IPS-15b (cell line): ENCODE results near the gene LRRC4C.
"Not testable (repeated sequence)": the region's sequence is repeated elsewhere in the genome, so short reads cannot be mapped to it uniquely, and the experiment has no call there.

Experiments
- H3K27me3 ChIP-seq: one replicate; pipeline ENCODE4 v1.6.1; 2013; ENCODE audit warnings: low read length; ENCODE audit not compliant: control insufficient read depth, insufficient read depth
- H3K36me3 ChIP-seq: one replicate; pipeline ENCODE4 v1.6.1; 2013; ENCODE audit warnings: low read length; ENCODE audit not compliant: control insufficient read depth, insufficient read depth
- H3K4me1 ChIP-seq: one replicate; pipeline ENCODE4 v1.6.1; 2013; ENCODE audit warnings: mild to moderate bottlenecking, low read length; ENCODE audit not compliant: control insufficient read depth, insufficient read depth
- H3K4me3 ChIP-seq: one replicate; pipeline ENCODE4 v1.5.1; 2013; ENCODE audit warnings: low read depth, low read length
- H3K9ac ChIP-seq: one replicate; pipeline ENCODE4 v1.6.1; 2013; ENCODE audit warnings: low read depth, mild to moderate bottlenecking, low read length
- H3K9me3 ChIP-seq: one replicate; pipeline ENCODE4 v1.6.1; 2013; ENCODE audit warnings: mild to moderate bottlenecking, low read length; ENCODE audit not compliant: control insufficient read depth, insufficient read depth

Gene LRRC4C

GRCh38 chr11:40186437-40187263, 1272.8 kb downstream of the LRRC4C start:
- no peak overlapping the region for H3K9ac ChIP-seq
- H3K4me3 ChIP-seq, result no peak overlapping the region
- no peaks in the 10 kb centered on the region for H3K4me1 ChIP-seq
- H3K27me3 ChIP-seq, result no peaks in the 10 kb centered on the region
- no peaks in the 10 kb centered on the region for H3K36me3 ChIP-seq
- H3K9me3 ChIP-seq, result no peaks in the 10 kb centered on the region

GRCh38 chr11:40185793-40186192, 1273.7 kb downstream of the LRRC4C start:
- no peak overlapping the region for H3K4me3 ChIP-seq
- no peaks in the 10 kb centered on the region for H3K4me1 ChIP-seq
- H3K36me3 ChIP-seq, result no peaks in the 10 kb centered on the region
- H3K9me3 ChIP-seq, result no peaks in the 10 kb centered on the region
- H3K27me3 ChIP-seq, result no peaks in the 10 kb centered on the region
- no peak overlapping the region for H3K9ac ChIP-seq

- H3K27me3 ChIP-seq, result no peaks in the 10 kb centered on the region
- no peak overlapping the region for H3K9ac ChIP-seq
- H3K9me3 ChIP-seq, result no peaks in the 10 kb centered on the region
Measured at GRCh38 chr11:40183073-40184064, 1276.1 kb downstream of the LRRC4C start.

GRCh38 chr11:40179541-40179940, 1279.9 kb downstream of the LRRC4C start:
- no peaks in the 10 kb centered on the region for H3K9me3 ChIP-seq

More at GRCh38 chr11:40183073-40184064, 1276.1 kb downstream of the LRRC4C start:
- H3K4me3 ChIP-seq, result no peak overlapping the region
- no peaks in the 10 kb centered on the region for H3K4me1 ChIP-seq
- H3K36me3 ChIP-seq, result no peaks in the 10 kb centered on the region

GRCh38 chr11:40178470-40178869, 1281.0 kb downstream of the LRRC4C start:
- Histone ChIP-seq H3K9me3 (no peaks in the 10 kb centered on the region), H3K4me3 (no peak overlapping the region), H3K36me3 (no peaks in the 10 kb centered on the region), H3K4me1 (no peaks in the 10 kb centered on the region), H3K27me3 (no peaks in the 10 kb centered on the region), H3K9ac (no peak overlapping the region)

More at GRCh38 chr11:40179541-40179940, 1279.9 kb downstream of the LRRC4C start:
- Histone ChIP-seq H3K9ac (no peak overlapping the region), H3K4me1 (no peaks in the 10 kb centered on the region), H3K36me3 (no peaks in the 10 kb centered on the region), H3K4me3 (no peak overlapping the region), H3K27me3 (no peaks in the 10 kb centered on the region)

GRCh38 chr11:40175980-40176379, 1283.5 kb downstream of the LRRC4C start:
- Histone ChIP-seq H3K9me3 (no peaks in the 10 kb centered on the region), H3K4me3 (no peak overlapping the region), H3K9ac (no peak overlapping the region), H3K36me3 (no peaks in the 10 kb centered on the region), H3K27me3 (no peaks in the 10 kb centered on the region), H3K4me1 (no peaks in the 10 kb centered on the region)

- no peaks in the 10 kb centered on the region for H3K36me3 ChIP-seq
- no peak overlapping the region for H3K4me3 ChIP-seq
- no peak overlapping the region for H3K9ac ChIP-seq
- no peaks in the 10 kb centered on the region for H3K9me3 ChIP-seq
- no peaks in the 10 kb centered on the region for H3K27me3 ChIP-seq
- H3K4me1 ChIP-seq, result peaks cover 5% of the 10 kb centered on the region
Measured at GRCh38 chr11:40170078-40170477, 1289.4 kb downstream of the LRRC4C start.

- Histone ChIP-seq H3K4me3 (no peak overlapping the region), H3K4me1 (peaks cover 5% of the 10 kb centered on the region), H3K36me3 (no peaks in the 10 kb centered on the region), H3K9me3 (no peaks in the 10 kb centered on the region), H3K9ac (no peak overlapping the region), H3K27me3 (no peaks in the 10 kb centered on the region)
Measured at GRCh38 chr11:40168414-40168813, 1291.0 kb downstream of the LRRC4C start.

GRCh38 chr11:40167805-40168204, 1291.6 kb downstream of the LRRC4C start:
- not testable (repeated sequence) for H3K27me3 ChIP-seq, H3K9me3 ChIP-seq, H3K4me1 ChIP-seq, H3K4me3 ChIP-seq, H3K36me3 ChIP-seq, H3K9ac ChIP-seq

- no peaks in the 10 kb centered on the region for H3K36me3 ChIP-seq
- no peaks in the 10 kb centered on the region for H3K9me3 ChIP-seq
- H3K27me3 ChIP-seq, result no peaks in the 10 kb centered on the region
- peaks cover 5% of the 10 kb centered on the region for H3K4me1 ChIP-seq
- no peak overlapping the region for H3K4me3 ChIP-seq
- H3K9ac ChIP-seq, result no peak overlapping the region
Measured at GRCh38 chr11:40166892-40167291, 1292.6 kb downstream of the LRRC4C start.

- H3K27me3 ChIP-seq, result no peaks in the 10 kb centered on the region
Measured at GRCh38 chr11:40162901-40163883, 1296.3 kb downstream of the LRRC4C start.

More at GRCh38 chr11:40162901-40163883, 1296.3 kb downstream of the LRRC4C start:
- H3K36me3 ChIP-seq, result no peaks in the 10 kb centered on the region
- no peak overlapping the region for H3K4me3 ChIP-seq
- H3K9ac ChIP-seq, result no peak overlapping the region
- H3K9me3 ChIP-seq, result no peaks in the 10 kb centered on the region
- no peaks in the 10 kb centered on the region for H3K4me1 ChIP-seq
